HG03442 (cell line): ENCODE results near the gene DGKQ.
"Not testable (repeated sequence)": the region's sequence is repeated elsewhere in the genome, so short reads cannot be mapped to it uniquely, and the experiment has no call there.

Source experiments
- ATAC-seq: cut with Tn5 transposase; IDR thresholded peaks from one replicate; pipeline ENCODE4 v1.9.1; 2021; ENCODE audit warnings: mild to moderate bottlenecking, moderate library complexity; ENCODE audit not compliant: unreplicated experiment

The DGKQ gene

DNA sequence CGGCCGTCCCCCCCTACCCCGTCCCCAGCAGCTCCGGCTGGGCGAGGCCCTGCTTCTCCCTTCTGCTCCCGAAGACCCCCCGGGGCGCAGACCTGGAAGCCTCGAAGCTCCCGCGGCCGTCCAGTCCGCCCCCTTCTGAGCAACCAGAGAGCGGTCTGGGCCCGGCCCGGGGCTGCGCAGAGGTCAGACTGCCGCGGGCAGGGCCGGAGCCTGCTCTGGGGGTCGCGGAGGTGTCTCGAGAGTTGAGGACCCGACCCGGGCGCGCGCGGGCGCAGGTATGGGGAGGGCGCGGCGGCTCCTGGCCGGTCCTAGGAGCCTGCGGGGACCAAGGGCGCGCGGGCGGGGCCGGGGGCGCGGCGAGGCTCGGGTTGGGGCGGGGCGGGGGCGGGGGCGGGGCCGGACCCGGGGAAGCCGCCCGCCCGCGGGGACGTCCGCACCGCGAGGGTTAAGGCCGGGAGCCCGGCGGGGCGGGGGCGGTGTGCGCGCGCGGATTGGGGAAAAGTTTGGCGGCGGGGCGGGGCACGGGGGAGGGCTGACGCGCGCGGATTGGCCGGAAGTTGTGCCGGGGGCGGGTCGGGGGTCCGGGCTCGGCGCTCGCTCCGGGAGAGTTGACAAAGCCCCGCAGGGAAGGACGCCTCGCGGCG, 37.8 kb upstream of the DGKQ start, which contains the start of gene FGFRL1:
Gene FGFRL1 (plus strand): TSS at position 605 of the 644 bp plus-strand sequence. CDS start 860 bp downstream, outside the sequence.
- peak; percentile 30 for ATAC-seq

DNA sequence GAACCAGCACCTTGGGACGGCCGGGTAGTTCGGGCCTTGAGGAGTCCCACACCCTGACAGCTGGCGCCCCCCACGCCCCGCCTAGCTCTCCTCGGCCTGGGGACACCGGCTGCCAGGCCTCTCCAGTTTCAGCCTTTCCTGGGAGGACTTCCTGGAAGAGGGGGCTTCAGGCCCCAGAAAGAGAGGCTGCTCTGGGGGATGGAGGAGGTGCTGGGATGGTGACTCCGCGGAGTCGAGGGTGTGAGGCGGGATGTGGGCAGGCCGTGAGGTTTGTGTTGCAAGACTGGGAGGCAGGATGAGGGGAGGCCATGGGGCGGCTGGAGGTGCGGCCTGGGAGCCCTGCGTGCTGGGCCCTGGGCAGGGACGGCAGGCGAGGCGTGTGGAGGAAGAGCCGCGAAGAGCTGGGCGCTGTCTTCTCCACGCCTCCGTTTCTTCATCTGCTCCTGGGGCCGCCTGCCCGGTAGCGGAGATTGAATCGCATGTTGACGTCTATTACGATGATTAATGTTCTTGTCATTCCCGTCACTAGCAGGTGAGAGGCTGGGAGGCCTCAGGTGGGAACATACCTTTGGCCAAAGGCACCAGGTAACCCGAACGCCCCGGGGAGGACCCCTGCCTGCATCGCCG, 37.1 kb upstream of the DGKQ start:
- no peak for ATAC-seq

DNA sequence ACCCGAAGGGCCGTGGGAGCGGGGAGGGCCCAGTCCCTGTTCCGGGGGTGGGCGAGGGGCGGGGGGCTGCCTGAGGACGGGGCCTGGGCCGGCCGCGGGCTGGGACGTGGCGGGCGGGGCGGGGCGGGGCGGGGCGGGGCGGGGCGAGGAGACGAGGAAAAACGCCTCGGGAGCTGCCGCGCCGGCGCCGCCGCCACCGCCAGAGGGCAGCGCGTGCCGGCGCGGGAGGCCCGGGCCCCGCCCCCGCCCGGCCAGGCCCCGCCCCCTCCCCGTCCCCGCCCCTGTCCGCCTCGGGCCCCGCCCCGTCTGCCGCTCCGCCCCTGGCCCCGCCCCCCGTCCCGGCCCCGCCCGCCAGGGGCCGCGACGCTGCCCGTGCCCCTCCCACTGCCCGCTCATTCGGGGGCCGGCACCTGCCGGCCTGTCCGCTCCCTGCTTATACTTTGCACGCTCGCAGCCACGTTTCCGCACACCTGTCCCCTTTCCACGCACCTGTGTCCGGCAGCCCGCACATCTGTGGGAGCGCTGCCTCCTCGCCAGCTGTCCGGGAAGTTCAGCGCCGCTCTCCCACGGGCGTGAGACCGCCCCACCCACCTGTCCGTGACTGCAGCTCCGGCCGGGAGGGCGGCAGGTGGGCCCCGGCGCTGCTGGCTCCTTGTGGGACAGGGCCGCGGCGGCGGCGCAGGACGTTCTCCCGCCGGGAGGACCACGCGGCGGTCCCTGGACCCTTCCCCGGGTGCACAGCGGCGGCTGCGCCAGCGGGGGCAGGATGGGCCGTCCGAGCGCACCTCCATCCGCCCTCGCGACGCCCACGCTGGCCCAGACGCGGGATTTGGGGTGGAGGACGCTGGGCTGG, 36.4 kb upstream of the DGKQ start:
- ATAC-seq: peak; percentile 39

DNA sequence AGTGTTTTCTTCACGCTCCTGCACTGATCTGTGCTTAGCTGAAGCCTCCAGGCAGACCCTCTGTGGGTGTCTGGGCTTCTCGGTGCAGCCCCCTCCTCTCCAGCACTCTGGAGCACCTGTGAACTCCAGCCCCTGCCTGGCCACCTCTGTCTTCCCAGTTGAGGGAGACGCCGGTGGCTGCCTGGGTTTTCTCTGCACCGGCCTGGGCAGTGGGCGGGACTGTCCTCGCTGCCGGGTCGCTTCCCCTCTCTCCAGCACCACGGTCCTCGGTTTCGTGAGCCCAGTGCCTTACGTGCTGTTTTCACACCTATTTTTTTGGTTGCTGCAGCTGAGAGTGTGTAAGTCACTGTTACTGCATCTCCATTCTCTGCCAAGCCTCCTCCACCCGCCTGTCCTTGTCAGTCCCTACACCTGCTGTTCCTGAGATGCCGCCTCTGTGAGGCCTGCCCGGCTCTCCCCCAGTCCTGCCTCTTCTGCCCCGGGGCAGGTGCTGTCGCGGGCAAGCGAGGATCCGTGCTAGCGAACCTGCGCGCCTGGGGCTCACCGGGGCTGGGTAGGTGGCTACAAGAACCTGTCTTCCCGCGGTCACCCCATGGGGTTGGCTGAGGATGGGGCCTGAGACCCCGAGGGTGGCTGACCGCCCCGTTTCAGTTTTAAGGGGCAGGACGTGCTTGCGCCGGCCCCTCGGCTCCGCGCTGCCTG, 35.6 kb upstream of the DGKQ start:
- ATAC-seq: peak; percentile 11

DNA sequence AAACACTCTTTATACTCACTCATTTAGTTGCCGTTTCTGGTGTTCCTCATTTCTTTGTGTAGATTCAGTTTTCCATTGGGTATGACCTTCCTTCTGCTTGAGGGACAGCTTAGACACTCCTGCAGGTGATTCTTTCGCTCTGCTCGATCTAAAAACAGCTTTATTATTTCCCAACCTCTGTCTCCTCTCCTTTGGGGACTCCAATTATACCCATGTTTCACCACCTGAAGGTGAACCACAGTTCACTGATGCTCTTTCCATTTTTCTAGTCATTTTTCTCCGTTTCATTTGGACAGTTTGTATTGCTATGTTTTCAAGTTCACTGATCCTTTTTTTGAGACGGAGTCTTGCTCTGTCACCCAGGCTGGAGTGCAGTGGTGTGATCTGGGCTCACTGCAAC, 33.5 kb upstream of the DGKQ start:
- ATAC-seq: no peak

DNA sequence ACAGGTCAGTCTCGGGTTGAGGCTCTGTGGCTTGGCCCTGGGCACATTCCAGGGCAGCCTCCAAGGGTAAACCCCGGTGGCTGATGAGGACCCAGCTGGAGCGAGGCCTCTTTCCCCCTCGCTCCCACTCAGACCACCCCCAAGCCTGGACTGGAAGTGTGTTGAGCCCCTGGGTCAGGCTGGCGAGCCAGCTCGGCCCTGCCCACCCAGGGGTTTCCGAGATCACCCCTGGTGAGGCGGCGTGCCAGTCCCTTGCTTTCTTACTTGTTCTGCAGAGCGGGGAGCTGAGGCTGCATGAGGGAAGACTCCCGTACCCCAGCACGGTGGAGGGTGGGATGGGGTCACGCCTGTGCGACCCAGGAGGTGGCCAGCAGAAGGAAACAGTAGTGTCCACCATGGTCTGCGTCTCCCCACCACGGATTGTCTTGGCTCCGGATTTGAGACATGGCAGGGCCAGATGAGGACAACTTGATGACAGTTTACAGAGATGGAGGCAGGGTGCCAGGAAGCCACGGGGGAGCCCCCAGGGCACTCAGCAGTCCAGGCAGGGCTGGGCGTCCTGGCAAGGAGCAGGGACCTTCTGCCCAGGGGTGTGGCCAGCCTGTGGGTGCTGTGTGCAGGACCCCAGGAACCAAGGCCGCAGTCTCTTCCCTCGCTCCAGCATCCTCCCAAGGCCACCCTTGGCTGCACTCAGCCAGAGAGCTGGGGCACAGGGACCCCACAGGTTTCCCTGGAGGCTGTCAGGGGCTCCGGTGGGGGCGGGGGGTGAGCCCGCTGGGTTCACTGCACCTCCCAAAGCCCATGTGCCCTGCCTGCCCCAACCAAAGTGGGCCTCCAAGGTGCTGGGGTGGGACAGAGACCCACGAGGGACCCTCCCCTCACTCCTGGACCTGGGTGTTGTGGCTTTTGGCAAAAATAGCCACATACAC, 31.5 kb upstream of the DGKQ start:
- no peak for ATAC-seq

DNA sequence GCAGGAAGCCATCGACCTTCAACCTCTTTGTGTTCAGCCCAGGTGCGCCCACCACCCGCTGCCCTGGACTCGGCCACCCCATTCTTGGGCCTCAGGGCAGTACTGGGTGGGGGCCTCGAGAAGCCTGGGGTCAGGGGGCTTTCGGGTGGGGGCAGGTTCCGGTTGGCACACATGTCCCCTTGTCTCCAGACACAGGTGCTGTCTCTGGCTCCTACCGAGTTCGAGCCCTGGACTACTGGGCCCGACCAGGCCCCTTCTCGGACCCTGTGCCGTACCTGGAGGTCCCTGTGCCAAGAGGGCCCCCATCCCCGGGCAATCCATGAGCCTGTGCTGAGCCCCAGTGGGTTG, 30.7 kb upstream of the DGKQ start:
- no peak for ATAC-seq

DNA sequence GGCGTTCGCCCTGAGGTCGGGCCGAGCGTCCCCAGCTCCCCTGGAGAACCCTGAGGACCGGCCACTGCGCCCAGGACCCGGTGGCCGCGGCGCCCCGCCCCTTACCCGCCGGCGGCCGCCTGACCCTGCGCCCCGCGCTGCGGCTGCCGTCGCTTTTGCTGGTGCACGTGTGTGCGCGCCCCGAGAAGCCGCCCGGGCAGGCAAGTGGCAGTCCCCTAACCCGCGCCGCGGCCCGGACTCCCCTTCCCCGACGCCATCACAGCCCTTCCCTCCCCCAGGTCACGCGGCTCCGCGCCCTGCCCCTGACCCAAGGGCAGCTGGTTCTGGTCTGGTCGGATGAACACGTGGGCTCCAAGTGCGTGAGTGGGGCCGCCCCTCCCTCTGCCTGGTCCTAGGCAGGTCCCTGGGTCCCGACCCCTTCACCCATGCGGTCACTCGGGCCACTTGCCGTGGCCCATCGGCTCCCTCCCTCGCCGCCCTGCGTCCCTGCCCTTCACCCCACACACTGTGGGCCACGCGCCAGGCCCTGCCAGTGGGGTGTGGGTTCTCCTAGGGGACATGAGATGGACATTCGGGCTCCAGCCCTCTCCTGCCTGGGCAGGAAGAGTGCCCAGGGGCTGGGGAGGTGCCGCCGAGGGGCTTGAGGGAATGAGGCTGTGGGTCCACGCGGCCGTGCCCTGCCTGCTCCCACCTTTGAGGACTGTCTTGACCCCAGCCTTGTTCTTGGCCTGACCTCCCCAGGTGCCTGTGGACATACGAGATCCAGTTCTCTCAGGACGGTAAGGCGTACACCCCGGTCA, 30.1 kb upstream of the DGKQ start:
- ATAC-seq: no peak

DNA sequence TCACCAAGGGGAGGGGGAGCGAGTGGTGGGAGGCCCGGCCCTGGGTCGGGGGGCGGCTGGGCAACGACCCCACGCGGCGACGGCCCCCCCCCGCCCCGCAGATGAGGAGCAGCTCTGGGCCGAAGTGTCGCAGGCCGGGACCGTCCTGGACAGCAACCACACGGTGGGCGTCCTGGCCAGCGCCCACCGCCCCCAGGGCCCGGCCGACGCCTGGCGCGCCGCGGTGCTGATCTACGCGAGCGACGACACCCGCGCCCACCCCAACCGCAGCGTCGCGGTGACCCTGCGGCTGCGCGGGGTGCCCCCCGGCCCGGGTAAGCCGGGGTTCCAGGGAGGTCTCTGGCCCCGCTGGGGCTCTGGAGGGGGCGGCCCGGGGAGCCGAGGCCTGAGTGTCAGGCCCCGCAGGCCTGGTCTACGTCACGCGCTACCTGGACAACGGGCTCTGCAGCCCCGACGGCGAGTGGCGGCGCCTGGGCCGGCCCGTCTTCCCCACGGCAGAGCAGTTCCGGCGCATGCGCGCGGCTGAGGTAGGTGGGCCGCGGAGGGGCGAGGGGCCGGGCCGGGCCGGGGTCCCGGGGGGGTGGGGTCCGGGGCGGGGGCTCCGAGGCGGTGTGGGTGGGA, 29.4 kb upstream of the DGKQ start:
- ATAC-seq: no peak

DNA sequence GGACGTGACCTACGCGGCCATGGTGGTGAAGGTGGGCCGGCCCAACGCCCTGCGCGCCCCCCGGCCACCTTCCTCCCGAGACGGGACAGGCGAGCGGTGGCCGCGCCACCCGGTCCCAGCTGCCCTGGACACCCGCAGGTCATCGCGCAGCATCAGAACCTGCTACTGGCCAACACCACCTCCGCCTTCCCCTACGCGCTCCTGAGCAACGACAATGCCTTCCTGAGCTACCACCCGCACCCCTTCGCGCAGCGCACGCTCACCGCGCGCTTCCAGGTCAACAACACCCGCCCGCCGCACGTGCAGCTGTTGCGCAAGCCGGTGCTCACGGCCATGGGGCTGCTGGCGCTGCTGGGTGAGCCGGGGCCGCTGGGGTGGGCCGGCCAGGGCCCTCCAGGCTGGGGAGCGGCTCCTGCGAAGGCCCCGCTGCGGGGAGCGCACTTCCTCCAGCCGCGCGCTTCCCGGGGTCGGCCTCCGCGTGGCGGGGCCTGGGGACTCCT, 28.8 kb upstream of the DGKQ start:
- no peak for ATAC-seq

DNA sequence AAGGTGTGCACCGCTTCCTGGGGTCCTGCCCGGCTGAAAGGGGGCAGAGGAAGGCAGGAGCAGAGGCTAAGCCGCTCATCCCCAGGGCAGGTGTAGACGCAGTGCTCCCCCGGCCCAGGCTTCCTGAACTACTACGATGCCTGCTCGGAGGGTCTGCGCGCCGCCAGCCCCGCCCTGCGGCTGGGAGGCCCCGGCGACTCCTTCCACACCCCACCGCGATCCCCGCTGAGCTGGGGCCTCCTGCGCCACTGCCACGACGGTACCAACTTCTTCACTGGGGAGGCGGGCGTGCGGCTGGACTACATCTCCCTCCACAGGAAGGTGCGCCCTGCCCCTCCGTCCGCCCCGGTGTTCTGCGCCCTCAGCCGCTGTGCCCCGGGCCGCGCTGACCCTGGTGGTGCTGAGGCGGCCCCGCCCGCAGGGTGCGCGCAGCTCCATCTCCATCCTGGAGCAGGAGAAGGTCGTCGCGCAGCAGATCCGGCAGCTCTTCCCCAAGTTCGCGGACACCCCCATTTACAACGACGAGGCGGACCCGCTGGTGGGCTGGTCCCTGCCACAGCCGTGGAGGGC, 28.3 kb upstream of the DGKQ start:
- no peak for ATAC-seq

DNA sequence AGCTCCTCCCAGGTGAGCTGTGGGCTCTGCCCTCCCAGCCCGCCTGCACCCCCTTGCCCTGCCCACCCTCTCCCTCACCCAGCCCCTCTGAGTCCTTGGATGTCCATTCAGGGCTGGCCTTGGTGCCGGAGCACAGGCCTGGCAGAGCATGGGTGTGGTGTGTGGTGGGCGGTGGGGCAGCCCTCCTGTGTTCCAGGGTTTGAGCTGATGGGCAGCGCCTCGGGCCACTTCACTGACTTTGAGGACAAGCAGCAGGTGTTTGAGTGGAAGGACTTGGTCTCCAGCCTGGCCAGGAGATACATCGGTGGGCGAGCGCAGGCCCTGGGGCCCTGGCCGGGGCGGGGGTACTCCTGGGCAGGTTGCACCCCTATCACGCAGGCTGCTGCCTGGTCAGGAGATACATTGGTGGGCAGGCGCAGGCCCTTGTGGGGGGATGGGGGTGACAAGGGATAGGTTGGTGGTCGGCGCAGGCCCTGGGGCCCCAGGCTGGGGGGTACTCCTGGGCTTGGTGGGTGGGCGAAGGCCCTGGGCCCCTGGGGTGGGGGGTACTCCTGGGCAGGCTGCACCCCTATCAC, 27.4 kb upstream of the DGKQ start:
- ATAC-seq: no peak

DNA sequence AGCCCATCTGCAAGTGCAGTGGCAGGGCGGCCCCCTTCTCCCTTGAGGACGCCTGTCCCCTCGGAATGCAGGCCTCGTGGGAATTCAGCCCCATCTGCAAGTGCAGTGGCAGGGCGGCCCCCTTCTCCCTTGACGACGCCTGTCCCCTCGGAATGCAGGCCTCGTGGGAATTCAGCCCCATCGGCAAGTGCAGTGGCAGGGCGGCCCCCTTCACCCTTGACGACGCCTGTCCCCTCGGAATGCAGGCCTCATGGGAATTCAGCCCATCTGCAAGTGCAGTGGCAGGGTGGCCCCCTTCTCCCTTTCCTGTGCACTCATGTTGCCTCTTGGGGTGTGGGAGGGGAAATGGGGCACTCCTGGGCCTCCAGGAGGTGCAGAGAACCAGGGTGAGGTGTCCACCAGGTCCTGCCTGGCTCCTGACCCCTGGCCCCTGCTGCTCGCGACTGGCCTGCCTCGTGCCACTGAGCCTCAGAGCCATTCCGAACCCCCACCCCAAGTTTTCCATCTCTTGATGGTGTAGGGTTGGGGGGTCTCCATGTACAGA, 26.6 kb upstream of the DGKQ start:
- ATAC-seq: no peak

DNA sequence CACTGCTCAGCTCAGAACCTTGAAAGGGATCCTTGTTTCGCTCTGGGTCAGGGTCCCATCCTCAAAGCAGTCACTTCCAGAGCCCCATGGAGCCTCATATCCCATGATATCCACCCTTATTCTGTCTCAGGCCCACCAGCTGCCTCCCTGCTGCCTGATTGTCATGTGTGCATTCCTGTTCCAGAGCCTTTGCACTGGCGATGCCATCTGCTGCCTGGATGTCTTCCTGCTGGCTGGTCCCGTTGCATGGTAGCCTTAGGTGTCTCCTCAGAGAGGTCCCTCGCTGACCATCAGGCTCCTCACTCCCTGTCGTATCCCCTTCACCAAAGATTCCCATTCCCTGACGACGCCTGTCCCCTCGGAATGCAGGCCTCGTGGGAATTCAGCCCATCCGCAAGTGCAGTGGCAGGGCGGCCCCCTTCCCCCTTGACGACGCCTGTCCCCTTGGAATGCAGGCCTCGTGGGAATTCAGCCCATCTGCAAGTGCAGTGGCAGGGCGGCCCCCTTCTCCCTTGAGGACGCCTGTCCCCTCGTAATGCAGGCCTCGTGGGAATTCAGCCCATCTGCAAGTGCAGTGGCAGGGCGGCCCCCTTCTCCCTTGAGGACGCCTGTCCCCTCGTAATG, 26.0 kb upstream of the DGKQ start:
- not testable (repeated sequence) for ATAC-seq

DNA sequence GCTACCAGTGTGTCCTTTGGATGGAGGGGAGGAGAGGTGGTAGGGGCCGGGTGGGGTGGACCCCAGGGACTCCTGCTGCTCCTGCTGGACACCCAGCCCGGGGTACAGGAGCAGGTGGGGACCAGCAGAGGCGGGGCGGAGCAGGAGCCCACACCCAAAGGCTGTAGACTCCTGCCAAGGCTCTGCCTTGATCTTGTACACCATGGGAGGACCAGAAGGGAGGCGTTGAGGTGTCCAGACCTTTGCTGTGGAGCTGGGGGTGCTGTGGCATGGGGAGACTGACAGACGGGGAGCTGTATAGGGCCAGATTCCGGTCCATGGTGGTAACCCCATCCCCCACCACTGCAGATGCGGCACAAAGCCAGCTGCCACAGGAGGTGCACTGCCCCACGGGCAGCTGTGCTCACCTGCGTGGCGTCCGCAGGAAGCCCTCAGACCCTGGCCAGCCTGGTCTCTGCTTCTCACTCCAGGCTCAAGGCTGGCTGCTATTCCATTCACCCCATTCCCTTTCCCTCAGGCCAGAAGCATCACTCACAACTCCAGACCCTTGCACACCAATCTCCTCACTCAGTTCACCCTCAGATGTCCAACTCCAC, 24.8 kb upstream of the DGKQ start:
- ATAC-seq: no peak

DNA sequence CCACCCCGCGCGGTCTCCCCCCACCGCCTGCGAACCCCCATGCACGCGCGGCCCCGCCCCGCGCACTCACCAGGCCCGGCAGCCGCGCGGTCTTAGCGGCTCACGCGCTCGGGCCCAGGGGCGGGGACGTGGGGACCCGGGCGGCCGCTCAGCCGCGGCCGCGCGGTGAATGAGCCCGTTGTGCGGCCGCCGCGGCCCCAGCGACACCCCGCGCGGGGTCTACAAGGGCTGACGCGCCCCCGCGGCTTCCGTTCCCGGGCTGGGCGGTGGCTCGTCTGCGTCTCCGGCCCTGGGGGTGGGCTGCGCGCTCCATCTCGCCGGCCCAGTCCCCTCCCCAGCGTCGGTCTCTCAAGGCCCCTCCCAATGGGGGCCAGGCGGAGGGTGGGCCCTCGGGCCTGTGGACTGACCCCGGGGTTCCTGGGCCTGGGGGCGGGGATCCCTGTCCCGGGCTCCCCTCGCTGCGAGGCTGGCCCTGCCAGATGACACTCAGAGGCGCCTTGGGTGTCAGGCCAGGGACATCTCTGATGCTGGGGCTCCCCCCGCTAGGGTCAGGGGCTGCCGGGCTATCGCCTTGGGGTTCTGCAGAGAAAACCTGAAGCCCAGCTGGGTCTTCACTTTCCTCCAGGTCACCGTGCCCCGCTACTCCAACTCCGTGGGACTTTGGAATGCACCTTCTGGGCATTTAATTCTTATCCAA, 24.2 kb upstream of the DGKQ start:
- no peak for ATAC-seq

DNA sequence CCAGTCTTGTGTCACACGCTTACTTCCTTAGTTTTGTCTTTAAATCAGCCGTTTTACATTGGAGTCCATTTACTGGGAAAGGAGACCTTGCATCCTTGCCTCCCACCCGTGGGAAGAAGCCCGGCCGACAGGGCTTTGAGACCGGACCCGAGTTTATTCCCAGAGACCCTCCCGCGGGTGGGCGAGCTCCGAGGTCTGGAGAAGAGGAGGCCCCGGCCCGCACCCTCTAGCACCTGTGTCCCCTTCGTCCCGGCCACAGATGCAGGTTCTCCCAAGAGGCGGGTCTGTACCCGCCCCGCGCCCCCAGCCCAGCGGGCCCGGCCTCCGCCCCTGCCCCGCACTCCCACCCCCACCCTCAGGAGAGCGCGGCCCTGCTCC, 23.6 kb upstream of the DGKQ start:
- ATAC-seq: no peak
